AG04449 (cell line): ENCODE data around the gene CLIC5.

Experiments used
- CTCF ChIA-PET: fragments of 350-600 bp; formaldehyde crosslinking; extraction: SDS; loops from one replicate; lab custom pipeline; 2021; ENCODE audit warnings: antibody characterized with exemption; lab: Yijun Ruan, JAX
- POLR2A ChIA-PET: fragments of 400-600, 350-600 bp; formaldehyde crosslinking; extraction: SDS; loops from one replicate; lab custom pipeline; 2020; ENCODE audit warnings: antibody characterized with exemption, inconsistent platforms; lab: Yijun Ruan, JAX
- DNase-seq: peaks from one replicate; pipeline ENCODE4 v3.0.0-alpha.2; 2010; ENCODE audit warnings: low read depth, low spot score
- H3K4me3 ChIP-seq: 2 replicates; pipeline ENCODE4 v1.5.1; 2011; ENCODE audit warnings: low read depth, mild to moderate bottlenecking, control low read depth, low read length
- CTCF ChIP-seq: IDR thresholded peaks from one replicate; pipeline ENCODE4 v1.5.1; 2011; ENCODE audit warnings: mild to moderate bottlenecking, moderate library complexity, low read length, control low read depth, inconsistent platforms; ENCODE audit not compliant: insufficient read depth; ENCODE audit errors: missing control alignments

Gene CLIC5

GRCh38 chr6:45984347-45984746, 31.3 kb downstream of the CLIC5 start:
- no peak for TF ChIP-seq CTCF

GRCh38 chr6:45983062-45983461, 32.6 kb downstream of the CLIC5 start:
- CTCF ChIA-PET: no interaction called here
- POLR2A ChIA-PET: no interaction called here
- H3K4me3 ChIP-seq: no peak overlapping the region
- no peak for TF ChIP-seq CTCF
- DNase-seq: no peak

More at GRCh38 chr6:45984347-45984746, 31.3 kb downstream of the CLIC5 start:
- DNase-seq: no peak
- ChIA-PET CTCF (no interaction called here), POLR2A (no interaction called here)
- no peak overlapping the region for H3K4me3 ChIP-seq

- no peak for DNase-seq
- POLR2A ChIA-PET: no interaction called here
- TF ChIP-seq CTCF: no peak
- CTCF ChIA-PET: no interaction called here
- no peak overlapping the region for H3K4me3 ChIP-seq
These were observed 33.2 kb downstream of the CLIC5 start for GRCh38 chr6:45982280-45983036.

- CTCF ChIA-PET: no interaction called here
These were observed 34.6 kb downstream of the CLIC5 start for GRCh38 chr6:45981046-45981445.

GRCh38 chr6:45979311-45979710, 36.3 kb downstream of the CLIC5 start:
- TF ChIP-seq CTCF: no peak
- no peak overlapping the region for H3K4me3 ChIP-seq
- POLR2A ChIA-PET: no interaction called here
- no peak for DNase-seq
- CTCF ChIA-PET: no interaction called here

More at GRCh38 chr6:45981046-45981445, 34.6 kb downstream of the CLIC5 start:
- POLR2A ChIA-PET: no interaction called here
- no peak for TF ChIP-seq CTCF
- no peak overlapping the region for H3K4me3 ChIP-seq
- DNase-seq: no peak

GRCh38 chr6:45974596-45974995, 41.1 kb downstream of the CLIC5 start:
- TF ChIP-seq CTCF: no peak
- H3K4me3 ChIP-seq: no peak overlapping the region
- no peak for DNase-seq
- CTCF ChIA-PET: no interaction called here
- POLR2A ChIA-PET: no interaction called here
